ENCODE results near the gene INPP5A. TPM values are rescaled to one million over a fixed set of nuclear protein-coding genes. Genes with fewer than 3 reads are reported as not detected.
A peak's percentile ranks its signal among the peaks of the same experiment; 100 is the strongest.

INPP5A gene
- total and polyA plus RNA-seq, 10 of the 15 experiments (the other 5 are each of a cell fraction or from before 2014, with no cell fraction given), result 0.52 to 15.0 (median 6.3) TPM

GRCh38 chr10:132563485-132564248 lies 26.1 kb downstream of the INPP5A start (continued):
- TF ChIP-seq YY1 (IDR thresholded peaks at IDR 0.05; ENCODE audit: low read depth, low read length) (0 out of 2 replicates have a peak, but pooled peaks have one; percentile 5), NRF1 (conservative IDR thresholded peaks at IDR 0.05; ENCODE audit: low read depth, low read length) (no peak), BACH1 (IDR thresholded peaks at IDR 0.05; ENCODE audit: borderline replicate concordance) (peak; percentile 50; the same call in 1 of the 2 replicates), NFIC (IDR thresholded peaks at IDR 0.05; ENCODE audit: low read depth, low read length) (peak; percentile 38; the same call in 1 of the 2 replicates), NR2C2 (IDR thresholded peaks at IDR 0.05; ENCODE audit: borderline replicate concordance, control insufficient read depth, insufficient read length, low read depth) (no peak), RUNX3 (IDR thresholded peaks at IDR 0.05; ENCODE audit: low read length) (peak; percentile 93), LARP7 (IDR thresholded peaks at IDR 0.05) (peak; percentile 44; the same call in 1 of the 2 replicates), DPF2 (IDR thresholded peaks at IDR 0.05) (peak; percentile 92), CTCF (IDR thresholded peaks at IDR 0.05 in 2 of 3, conservative IDR thresholded peaks at IDR 0.05 in 1 of 3; ENCODE audit: control insufficient read depth in 2 of 3, extremely low read depth in 1 of 3, insufficient read depth in 1 of 3, low read depth in 3 of 3, low read length in 3 of 3) (peak in 1 of 3 experiments; percentile 22; a peak in 1 of 6 replicates), POU2F2 (IDR thresholded peaks at IDR 0.05; ENCODE audit: borderline replicate concordance, low read depth, low read length) (0 out of 3 replicates have a peak, but pooled peaks have one; percentile 30), SKIL (IDR thresholded peaks at IDR 0.05; ENCODE audit: low read depth, poor library complexity, severe bottlenecking) (peak; percentile 89), TCF3 (IDR thresholded peaks at IDR 0.05; ENCODE audit: borderline replicate concordance, insufficient read depth, low read depth, low read length) (peak; percentile 38; the same call in 1 of the 2 replicates), MXI1 (IDR thresholded peaks at IDR 0.05; ENCODE audit: low read depth, low read length) (peak; percentile 82), USF1 (IDR thresholded peaks at IDR 0.05; ENCODE audit: borderline replicate concordance, extremely low read length, insufficient read depth, low read depth, low read length) (no peak), IKZF1 (conservative IDR thresholded peaks at IDR 0.05) (peak; percentile 97), EP300 (IDR thresholded peaks at IDR 0.05; ENCODE audit: borderline replicate concordance in 1 of 2, control insufficient read depth in 1 of 2, low read depth in 2 of 2, low read length in 2 of 2) (peak; percentile 64 to 90; a peak in 2 of 4 replicates), CHD2 (IDR thresholded peaks at IDR 0.05; ENCODE audit: borderline replicate concordance, low read depth, low read length) (peak; percentile 49; the same call in 1 of the 2 replicates), RAD21 (IDR thresholded peaks at IDR 0.05; ENCODE audit: insufficient read depth, low read depth, low read length) (no peak), BCL11A (IDR thresholded peaks at IDR 0.05; ENCODE audit: low read depth, low read length) (peak; percentile 61; the same call in 1 of the 2 replicates), RELB (IDR thresholded peaks at IDR 0.05; ENCODE audit: low read depth) (peak; percentile 86), NBN (IDR thresholded peaks at IDR 0.05) (peak; percentile 87; the same call in 1 of the 2 replicates), ZNF384 (IDR thresholded peaks at IDR 0.05; ENCODE audit: borderline replicate concordance, low read depth, low read length) (peak; percentile 11; the same call in 1 of the 2 replicates), IRF4 (IDR thresholded peaks at IDR 0.05; ENCODE audit: low read depth, low read length) (0 out of 2 replicates have a peak, but pooled peaks have one; percentile 17)

All from GM12878 (cell line).